Measurements from ENCODE around the gene ALG1L2.
"Not testable (repeated sequence)": the region's sequence is repeated elsewhere in the genome, so short reads cannot be mapped to it uniquely, and the experiment has no call there.

GRCh38 chr3:130102545-130102944 lies 20.9 kb downstream of the ALG1L2 start:
- TF ChIP-seq CEBPB (IDR thresholded peaks at IDR 0.05; ENCODE audit: low read depth, low read length); CTCF (conservative IDR thresholded peaks at IDR 0.05; ENCODE audit: low read depth, low read length); RCOR1 (IDR thresholded peaks at IDR 0.05; ENCODE audit: insufficient replicate concordance, low read length); POLR2A (IDR thresholded peaks at IDR 0.05; ENCODE audit: low read depth, low read length); MAZ (IDR thresholded peaks at IDR 0.05; ENCODE audit: borderline replicate concordance, low read depth, low read length): not testable (repeated sequence)
